Neural progenitor cell (in vitro differentiated cells): ENCODE data around the gene ID2. TPM values are rescaled to one million over a fixed set of nuclear protein-coding genes. Genes with fewer than 3 reads are reported as not detected.

ENCODE experiments used
- DNase-seq: peaks from one replicate; pipeline ENCODE4 v3.0.0-alpha.2; 2016; ENCODE audit warnings: low spot score
- H2AFZ ChIP-seq: fragments of 200-600 bp; sonication (generic); replicated peaks from 2 replicates; pipeline ENCODE4 v1.6.1; 2016; ENCODE audit warnings: antibody characterized with exemption
- H3F3A ChIP-seq: fragments of 200-600 bp; sonication (generic); 2 replicates; pipeline ENCODE4 v1.6.1; 2016; ENCODE audit warnings: antibody characterized with exemption, low read depth
- H3K27ac ChIP-seq: fragments of 200-600 bp; sonication (generic); 2 replicates; pipeline ENCODE4 v1.5.1; 2016; ENCODE audit warnings: mild to moderate bottlenecking
- H3K27me3 ChIP-seq: fragments of 200-600 bp; sonication (generic); 2 replicates; pipeline ENCODE4 v1.6.1; 2016; ENCODE audit warnings: mild to moderate bottlenecking, moderate library complexity
- H3K36me3 ChIP-seq: fragments of 200-600 bp; sonication (generic); 2 replicates; pipeline ENCODE4 v1.5.1; 2016
- H3K4me1 ChIP-seq: fragments of 200-600 bp; sonication (generic); 2 replicates; pipeline ENCODE4 v1.6.1; 2016; ENCODE audit warnings: mixed run types
- H3K4me2 ChIP-seq: fragments of 200-600 bp; sonication (generic); 2 replicates; pipeline ENCODE4 v1.6.1; 2016
- H3K4me3 ChIP-seq: fragments of 200-600 bp; sonication (generic); 2 replicates; pipeline ENCODE4 v1.5.1; 2016
- H3K79me2 ChIP-seq: fragments of 200-600 bp; sonication (generic); 2 replicates; pipeline ENCODE4 v1.6.1; 2016; ENCODE audit warnings: low read depth
- H3K9ac ChIP-seq: fragments of 200-600 bp; sonication (generic); 2 replicates; pipeline ENCODE4 v1.6.1; 2016
- H3K9me3 ChIP-seq: fragments of 200-600 bp; sonication (generic); 2 replicates; pipeline ENCODE4 v1.5.1; 2016; ENCODE audit warnings: low read depth
- H4K20me1 ChIP-seq: fragments of 200-600 bp; sonication (generic); 2 replicates; pipeline ENCODE4 v1.6.1; 2016; ENCODE audit warnings: low read depth
- H3K27ac Mint-ChIP-seq: 3 replicates; pipeline ENCODE4 v1.8.0; 2021; ENCODE audit warnings: mixed read lengths
- H3K27me3 Mint-ChIP-seq: 2 replicates; pipeline ENCODE4 v1.8.0; 2022; ENCODE audit warnings: low read depth, mild to moderate bottlenecking, inconsistent platforms, moderate library complexity, mixed read lengths; ENCODE audit not compliant: insufficient read depth
- H3K36me3 Mint-ChIP-seq: 3 replicates; pipeline ENCODE4 v1.8.0; 2021; ENCODE audit warnings: mixed read lengths
- H3K4me1 Mint-ChIP-seq: 3 replicates; pipeline ENCODE4 v1.8.0; 2021; ENCODE audit warnings: mixed read lengths
- H3K4me3 Mint-ChIP-seq: 3 replicates; pipeline ENCODE4 v1.8.0; 2021; ENCODE audit warnings: mild to moderate bottlenecking, moderate library complexity, mixed read lengths
- H3K9me3 Mint-ChIP-seq: 3 replicates; pipeline ENCODE4 v1.8.0; 2020; ENCODE audit warnings: mixed read lengths
- CTCF ChIP-seq: fragments of 200-600 bp; sonication (generic); IDR thresholded peaks from 2 replicates; pipeline ENCODE4 v1.5.1; 2017; ENCODE audit warnings: antibody characterized with exemption, mild to moderate bottlenecking
- EZH2 ChIP-seq: fragments of 200-600 bp; sonication (generic); IDR thresholded peaks from 2 replicates; pipeline ENCODE4 v1.6.1; 2017; ENCODE audit warnings: antibody characterized with exemption, mild to moderate bottlenecking, moderate library complexity
- EZH2phosphoT487 ChIP-seq: fragments of 200-600 bp; sonication (generic); IDR thresholded peaks from 2 replicates; pipeline ENCODE4 v1.6.1; 2017; ENCODE audit warnings: antibody characterized with exemption
- total RNA-seq: library from RNA; depleted of rRNA; stranded (reverse); fragments of >200 nt; gene quantifications from 2 replicates; pipeline ENCODE4 v1.2.3, GENCODE V29; 2015; ENCODE audit warnings: low replicate concordance

ID2 gene
- total RNA-seq, 1 donor from 2014 or later = 140 TPM

- peak overlapping the region; percentile 89 for H3K4me3 ChIP-seq
- Mint-ChIP-seq H3K27me3 (peaks cover 11% of the 10 kb centered on the region), H3K9me3 (no peaks in the 10 kb centered on the region), H3K4me3 (peak overlapping the region; percentile 100), H3K27ac (peak overlapping the region; percentile 88), H3K36me3 (peaks cover 28% of the 10 kb centered on the region), H3K4me1 (peaks cover 23% of the 10 kb centered on the region)
- TF ChIP-seq EZH2 (no peak), EZH2phosphoT487 (no peak), CTCF (no peak)
- no peak overlapping the region for H3K27ac ChIP-seq
- DNase-seq = peak; percentile 77
- H4K20me1 ChIP-seq = peaks cover 30% of the 10 kb centered on the region
- peaks cover 34% of the 10 kb centered on the region for H3K79me2 ChIP-seq
- peak overlapping the region; percentile 85 for H3K4me2 ChIP-seq
- H2AFZ ChIP-seq = peak overlapping the region; percentile 47
- peaks cover 23% of the 10 kb centered on the region for H3K4me1 ChIP-seq
- H3K9ac ChIP-seq = no peak overlapping the region
- peaks cover 4% of the 10 kb centered on the region for H3K9me3 ChIP-seq
- no peaks in the 10 kb centered on the region for H3K36me3 ChIP-seq
- H3K27me3 ChIP-seq = no peaks in the 10 kb centered on the region
- H3F3A ChIP-seq = peaks cover 27% of the 10 kb centered on the region
Measured at GRCh38 chr2:8684878-8685696, 3.2 kb downstream of the ID2 start.

- Histone ChIP-seq H3K27me3 (no peaks in the 10 kb centered on the region), H4K20me1 (peaks cover 30% of the 10 kb centered on the region), H3K9me3 (peaks cover 4% of the 10 kb centered on the region), H3K4me2 (peak overlapping the region; percentile 85), H3K36me3 (no peaks in the 10 kb centered on the region), H3F3A (peaks cover 19% of the 10 kb centered on the region), H3K4me1 (peaks cover 16% of the 10 kb centered on the region), H2AFZ (peak overlapping the region; percentile 47), H3K9ac (no peak overlapping the region), H3K79me2 (peaks cover 34% of the 10 kb centered on the region), H3K4me3 (peak overlapping the region; percentile 89), H3K27ac (no peak overlapping the region)
- Mint-ChIP-seq H3K4me1 (peaks cover 16% of the 10 kb centered on the region), H3K4me3 (peak overlapping the region; percentile 85), H3K36me3 (peaks cover 28% of the 10 kb centered on the region), H3K27me3 (peaks cover 11% of the 10 kb centered on the region), H3K9me3 (no peaks in the 10 kb centered on the region), H3K27ac (peak overlapping the region; percentile 53)
- TF ChIP-seq EZH2phosphoT487 (no peak), CTCF (peak; percentile 96), EZH2 (no peak)
- DNase-seq = peak; percentile 85
Measured at GRCh38 chr2:8685697-8686358, 4.0 kb downstream of the ID2 start.

- Histone ChIP-seq H3F3A (no peaks in the 10 kb centered on the region), H3K4me1 (no peaks in the 10 kb centered on the region), H3K9me3 (peaks cover 4% of the 10 kb centered on the region), H2AFZ (no peak overlapping the region), H3K4me2 (no peak overlapping the region), H3K4me3 (no peak overlapping the region), H4K20me1 (no peaks in the 10 kb centered on the region), H3K79me2 (no peaks in the 10 kb centered on the region), H3K27me3 (peaks cover 9% of the 10 kb centered on the region), H3K9ac (no peak overlapping the region), H3K36me3 (no peaks in the 10 kb centered on the region), H3K27ac (no peak overlapping the region)
- TF ChIP-seq EZH2 = no peak
- TF ChIP-seq EZH2phosphoT487 = no peak
- TF ChIP-seq CTCF = no peak
- no peak overlapping the region for H3K4me3 Mint-ChIP-seq
- H3K36me3 Mint-ChIP-seq = peaks cover 5% of the 10 kb centered on the region
- peaks cover 2% of the 10 kb centered on the region for H3K4me1 Mint-ChIP-seq
- H3K9me3 Mint-ChIP-seq = no peaks in the 10 kb centered on the region
- H3K27me3 Mint-ChIP-seq = peaks cover 8% of the 10 kb centered on the region
- no peak overlapping the region for H3K27ac Mint-ChIP-seq
- no peak for DNase-seq
Measured at GRCh38 chr2:8691859-8692437, 10.1 kb downstream of the ID2 start.
